GM19395 (cell line): ENCODE measurements around the gene C1orf226.

Experiments
- ATAC-seq: cut with Tn5 transposase; IDR thresholded peaks from one replicate; pipeline ENCODE4 v1.9.1; 2021; ENCODE audit warnings: mild to moderate bottlenecking, moderate library complexity; ENCODE audit not compliant: unreplicated experiment

C1orf226 gene

DNA sequence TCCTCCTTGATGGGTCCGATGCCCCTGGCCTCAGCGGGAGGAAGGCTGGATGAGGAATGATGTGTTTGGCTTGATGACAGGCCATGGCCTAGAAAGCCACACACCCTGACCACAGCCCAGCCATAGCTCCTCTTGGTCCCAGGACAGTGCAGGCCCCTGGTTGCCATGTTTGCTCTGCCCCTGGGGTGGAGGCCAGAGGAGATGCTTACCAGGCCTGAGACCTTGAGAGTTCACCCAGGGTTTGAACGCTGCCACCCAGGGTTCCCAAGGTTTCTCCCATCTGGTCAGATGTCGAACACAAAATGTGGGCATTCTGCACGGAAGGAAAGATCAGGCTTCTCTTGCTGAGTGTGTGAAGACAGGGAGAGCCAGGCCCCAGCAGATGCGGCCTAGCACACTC, 2.6 kb downstream of the C1orf226 start:
- ATAC-seq: no peak

DNA sequence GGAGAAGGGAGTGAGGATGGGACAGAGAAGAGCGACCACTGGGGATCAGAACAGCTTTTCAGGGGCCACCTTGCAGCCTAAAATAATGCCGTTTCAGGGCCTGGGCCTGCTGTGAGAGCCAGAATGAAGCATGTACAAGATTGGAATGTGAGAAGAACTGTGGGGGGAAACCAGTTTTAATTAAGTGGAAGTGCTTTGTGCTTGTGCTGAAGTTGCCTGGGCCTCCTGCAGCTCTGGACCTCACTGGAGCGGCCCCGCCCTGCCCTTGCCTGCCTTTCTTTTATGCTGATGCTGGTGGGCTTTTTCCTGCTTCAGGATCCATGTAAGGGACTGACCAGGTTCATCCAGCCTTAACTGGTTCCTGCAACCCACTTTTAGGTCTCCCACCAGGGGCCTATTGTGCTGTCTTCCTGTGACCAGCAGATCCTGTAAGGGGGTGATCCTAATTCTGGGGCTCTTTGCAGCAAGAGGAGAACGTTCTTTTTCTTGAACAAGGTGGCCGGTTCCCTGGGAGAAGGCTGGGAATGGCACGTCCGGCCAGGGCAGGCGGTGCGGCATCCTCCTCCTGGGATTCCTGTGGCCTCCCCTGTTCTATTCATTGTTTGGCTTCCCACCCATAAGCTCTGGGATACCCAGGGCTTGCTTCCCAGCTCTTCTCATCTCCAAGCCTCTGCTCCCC, 3.2 kb downstream of the C1orf226 start:
- ATAC-seq: no peak

GRCh38 chr1:162385280-162385623, 3.7 kb downstream of the C1orf226 start:
- ATAC-seq: no peak

DNA sequence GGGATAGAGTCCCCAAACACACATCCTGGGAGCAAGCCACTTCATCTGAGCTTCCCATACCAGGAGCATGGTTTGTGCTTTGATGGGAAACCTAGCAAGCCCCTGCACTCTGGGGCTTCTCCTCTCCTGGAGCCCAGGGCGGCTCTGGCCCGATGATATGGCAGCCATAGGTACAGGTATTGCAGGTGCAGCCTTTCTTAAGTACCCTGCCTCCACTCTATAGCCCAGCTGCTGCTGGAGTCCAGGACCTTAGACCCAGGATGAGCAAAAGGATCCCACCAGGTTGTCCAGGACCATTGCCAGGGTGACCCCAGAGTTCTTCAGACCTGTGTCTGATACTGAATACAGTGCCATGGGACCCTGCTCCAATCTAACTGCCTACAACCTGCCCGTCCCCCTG, 4.2 kb downstream of the C1orf226 start:
- no peak for ATAC-seq

DNA sequence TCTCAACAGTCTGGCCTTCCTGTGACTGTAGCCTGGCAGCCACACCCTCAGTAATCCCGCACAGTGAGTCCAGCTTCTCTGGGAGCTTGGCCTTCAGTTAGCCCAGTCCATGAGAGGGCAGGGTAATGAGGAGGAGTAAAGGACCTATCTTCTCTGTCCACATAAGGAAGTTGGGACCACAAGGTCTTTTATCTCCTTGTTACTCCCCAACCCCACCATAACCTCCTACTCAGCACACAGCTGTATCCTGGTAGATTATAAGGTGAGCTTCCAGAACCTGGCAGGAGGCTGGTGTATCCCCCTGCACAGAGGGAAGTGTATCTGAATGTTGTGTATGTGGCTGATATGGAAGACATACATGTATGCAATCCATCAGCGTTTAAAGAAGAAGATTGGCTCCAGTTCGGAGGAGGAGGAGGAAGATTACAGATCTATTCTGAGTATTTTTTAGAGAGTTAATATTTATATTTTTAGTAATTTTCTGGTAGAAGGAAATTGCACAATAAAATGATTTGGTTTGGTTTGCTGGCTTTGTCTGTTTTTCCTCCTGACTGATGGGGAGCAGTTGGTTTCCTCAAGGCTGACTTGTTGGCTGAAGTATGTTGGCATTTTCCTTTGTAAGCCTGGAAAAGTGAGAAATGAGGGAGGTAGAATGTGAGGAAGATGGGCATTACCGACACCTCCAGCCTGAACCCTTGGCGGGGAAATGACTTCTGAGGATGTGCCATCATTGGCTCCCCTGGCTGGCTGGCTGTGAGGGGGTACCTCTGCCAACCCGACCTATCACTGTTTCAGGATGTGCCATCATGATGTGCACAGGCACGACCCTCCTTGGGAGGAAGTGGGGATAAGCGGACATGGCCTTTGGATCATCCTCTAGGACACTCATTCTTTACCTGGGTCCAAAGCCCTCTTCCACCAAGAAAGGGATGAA, 5.0 kb downstream of the C1orf226 start:
- no peak for ATAC-seq

DNA sequence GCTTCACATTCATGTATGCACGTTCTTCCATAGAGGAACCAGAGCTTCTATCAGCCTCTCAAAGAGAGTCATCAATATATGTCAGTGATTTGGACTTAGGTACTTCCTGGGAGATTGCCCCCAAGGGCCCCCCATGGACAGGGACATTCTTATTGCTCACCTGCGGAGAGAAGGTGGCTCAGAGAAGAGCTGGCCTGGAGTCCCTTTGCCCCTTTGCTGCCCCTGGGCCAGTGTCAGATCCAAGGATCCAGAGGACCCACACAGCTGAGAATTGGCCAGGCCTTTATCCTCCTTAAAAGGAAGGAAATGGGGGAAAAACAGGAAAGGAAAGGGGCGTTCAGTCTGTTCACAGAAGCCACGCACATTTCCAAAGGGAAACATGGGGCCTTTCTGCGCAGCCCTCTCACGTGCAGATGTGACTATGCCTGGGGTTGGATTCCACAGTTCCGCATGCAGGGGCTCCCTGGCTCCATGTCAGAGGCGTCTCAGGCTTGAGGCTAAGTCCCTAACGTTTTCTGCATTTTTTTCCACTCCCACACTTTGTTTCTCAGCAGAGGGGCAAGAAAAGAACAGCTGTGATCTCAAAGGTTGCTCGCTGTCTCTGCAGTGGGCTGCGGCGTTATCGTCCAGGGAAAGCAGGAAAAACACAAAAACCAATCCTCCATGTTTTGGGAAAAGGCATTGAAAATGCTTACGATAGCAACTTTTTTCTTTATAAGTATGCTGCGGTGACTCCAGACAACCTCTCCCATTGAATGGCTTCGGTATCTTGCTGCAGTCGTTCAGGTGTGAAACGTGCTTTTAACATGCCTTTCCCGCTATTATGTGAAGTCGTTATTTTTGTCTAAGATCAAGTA, 5.9 kb downstream of the C1orf226 start:
- ATAC-seq: no peak

- ATAC-seq: no peak
These were observed 6.6 kb downstream of the C1orf226 start for GRCh38 chr1:162388083-162388594.

DNA sequence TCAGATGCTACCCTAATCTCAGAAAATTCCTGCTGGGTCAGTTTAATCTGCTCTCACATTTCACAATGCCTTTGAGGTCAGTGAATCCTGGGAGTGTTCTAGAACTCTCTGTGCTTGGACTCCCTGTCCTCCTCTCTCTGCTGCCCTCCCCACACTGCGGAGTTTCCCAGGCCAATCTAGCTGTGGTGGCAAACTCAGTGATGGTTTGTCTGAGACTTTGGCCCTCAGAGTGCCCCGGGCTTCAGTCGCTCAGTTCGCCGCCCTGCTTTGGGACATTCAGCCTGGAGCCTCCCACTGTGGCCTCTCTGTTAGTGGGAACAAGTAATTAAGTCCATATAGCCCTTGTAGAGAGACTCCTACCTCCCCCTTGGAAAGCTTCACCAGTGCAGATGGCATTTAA, 7.1 kb downstream of the C1orf226 start:
- ATAC-seq: no peak

DNA sequence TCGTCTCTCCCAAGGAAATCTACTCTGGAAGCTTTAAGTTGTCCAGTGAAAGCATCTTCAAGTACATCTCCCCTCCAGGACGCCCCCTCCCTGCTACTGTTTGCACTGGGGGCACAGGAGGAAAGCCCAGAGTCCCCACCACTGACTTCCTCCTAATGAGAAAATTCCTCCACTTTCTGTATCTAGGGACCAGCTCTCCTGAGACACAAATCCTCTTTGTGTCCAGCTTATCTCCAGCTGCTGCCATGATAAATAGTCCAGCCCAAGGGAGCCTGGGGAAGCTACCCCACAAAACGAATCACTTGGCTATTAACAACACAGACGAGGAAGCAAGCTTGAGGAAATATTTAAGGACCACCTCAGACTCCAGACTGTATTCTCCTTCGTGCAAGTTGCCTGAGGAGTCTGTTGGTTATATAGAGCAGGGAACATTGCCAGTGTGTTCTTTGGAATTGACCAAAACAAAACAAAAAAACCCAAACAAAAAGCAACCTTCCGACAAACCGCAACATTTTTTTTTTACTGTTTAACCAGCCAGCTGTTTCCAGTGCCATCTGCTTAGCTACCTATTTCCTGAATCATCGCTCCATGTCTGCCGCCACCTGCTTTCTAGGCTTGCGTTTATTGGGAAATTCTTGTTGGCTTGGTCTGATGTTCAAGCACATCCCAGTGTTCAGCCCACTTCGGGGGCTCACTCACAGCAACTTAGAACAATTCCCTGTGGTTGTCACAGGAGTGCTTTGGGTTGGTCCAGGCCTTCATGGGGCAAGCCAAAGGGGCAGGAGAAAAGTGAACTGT, 7.7 kb downstream of the C1orf226 start:
- ATAC-seq: no peak

DNA sequence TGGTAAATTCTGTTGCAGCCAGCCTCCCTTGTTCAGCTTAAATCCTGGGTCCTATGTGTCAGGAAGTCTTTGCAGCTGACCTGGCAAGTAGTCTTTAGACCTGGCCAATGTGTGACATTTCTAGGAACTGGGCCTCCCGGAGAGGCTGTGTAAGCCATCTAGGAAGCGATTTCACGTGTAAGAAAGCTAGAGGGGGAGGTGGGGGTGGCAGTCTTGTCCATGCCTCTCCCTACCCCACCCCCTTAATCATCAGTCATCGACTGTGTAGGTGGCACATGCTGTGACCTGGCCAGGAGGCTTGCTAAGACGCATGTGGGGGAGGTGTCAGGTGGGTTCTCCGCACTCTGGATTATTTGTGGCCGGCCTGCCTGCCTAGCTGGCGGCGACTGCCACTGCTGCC, 8.4 kb downstream of the C1orf226 start:
- ATAC-seq: no peak

DNA sequence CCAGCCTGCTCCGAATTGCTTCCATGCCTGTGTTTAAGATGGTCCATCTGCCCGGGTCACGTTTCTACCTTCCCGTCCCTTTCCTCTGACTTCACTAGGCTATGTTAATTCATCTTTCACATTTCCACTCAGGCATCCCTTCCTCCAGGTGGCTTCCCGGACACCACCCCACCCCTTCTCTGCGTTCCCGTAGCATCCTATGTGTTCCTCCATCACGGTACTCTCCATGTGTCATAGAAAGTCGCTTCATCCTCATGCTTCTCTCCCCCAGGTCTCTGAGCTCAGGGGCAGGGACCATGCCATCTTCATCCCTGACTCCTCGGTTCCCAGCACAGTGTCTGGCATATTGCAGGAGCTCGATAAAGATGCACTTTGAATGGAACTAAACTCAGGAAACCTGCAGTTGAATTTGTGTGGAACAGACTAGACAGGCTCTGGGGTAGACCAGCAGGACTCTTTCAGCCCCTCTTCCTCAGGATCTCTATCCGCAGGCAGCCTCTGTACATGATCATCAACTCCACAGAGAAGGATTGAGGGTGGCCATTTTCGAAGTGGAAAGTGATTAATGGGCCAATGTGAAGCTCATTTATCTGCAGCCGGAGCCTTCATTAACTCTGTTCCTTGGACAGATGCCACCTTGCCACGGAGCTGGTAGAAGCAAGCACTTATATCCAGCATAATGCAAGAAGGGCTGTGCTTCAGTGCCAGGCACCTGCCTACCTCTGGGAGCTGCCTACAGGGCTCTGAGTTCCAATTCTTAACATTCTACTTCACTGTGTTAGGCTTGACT, 9.1 kb downstream of the C1orf226 start:
- no peak for ATAC-seq

DNA sequence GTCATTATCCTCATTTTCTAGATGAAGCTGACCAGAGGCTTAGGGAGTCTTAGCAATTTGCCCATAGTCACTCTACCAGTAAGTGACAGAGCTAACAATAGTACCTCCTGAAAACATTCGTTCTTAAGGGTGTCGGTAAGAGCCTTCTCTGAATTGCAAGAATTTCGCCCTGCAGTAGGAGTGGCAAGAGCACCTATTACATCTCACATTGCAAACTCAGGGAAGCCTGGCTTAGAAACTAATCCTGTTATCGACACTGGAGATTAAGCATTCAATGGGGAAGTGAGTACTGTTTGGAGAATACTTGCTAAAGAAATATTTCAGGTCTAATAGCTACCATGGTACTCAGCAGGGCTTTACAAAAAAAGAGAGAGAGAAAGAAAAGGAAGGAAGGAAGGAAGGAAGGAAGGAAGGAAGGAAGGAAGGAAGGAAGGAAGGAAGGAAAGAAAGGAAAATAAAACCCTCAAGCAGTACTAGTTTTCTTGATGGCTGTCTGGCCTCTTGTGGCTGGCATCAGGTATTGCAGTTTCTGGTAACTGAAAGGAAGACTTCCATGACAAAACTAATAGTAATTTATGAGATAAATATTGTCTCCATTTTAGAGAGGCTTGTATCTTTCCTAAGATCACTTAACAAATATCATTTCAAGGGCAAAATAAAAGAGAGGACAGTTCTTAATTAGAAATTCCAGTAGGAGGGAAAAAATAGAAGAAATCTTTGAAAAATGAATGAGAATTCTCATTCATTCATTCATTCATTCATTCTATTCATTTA, 10.4 kb downstream of the C1orf226 start:
- ATAC-seq: no peak

DNA sequence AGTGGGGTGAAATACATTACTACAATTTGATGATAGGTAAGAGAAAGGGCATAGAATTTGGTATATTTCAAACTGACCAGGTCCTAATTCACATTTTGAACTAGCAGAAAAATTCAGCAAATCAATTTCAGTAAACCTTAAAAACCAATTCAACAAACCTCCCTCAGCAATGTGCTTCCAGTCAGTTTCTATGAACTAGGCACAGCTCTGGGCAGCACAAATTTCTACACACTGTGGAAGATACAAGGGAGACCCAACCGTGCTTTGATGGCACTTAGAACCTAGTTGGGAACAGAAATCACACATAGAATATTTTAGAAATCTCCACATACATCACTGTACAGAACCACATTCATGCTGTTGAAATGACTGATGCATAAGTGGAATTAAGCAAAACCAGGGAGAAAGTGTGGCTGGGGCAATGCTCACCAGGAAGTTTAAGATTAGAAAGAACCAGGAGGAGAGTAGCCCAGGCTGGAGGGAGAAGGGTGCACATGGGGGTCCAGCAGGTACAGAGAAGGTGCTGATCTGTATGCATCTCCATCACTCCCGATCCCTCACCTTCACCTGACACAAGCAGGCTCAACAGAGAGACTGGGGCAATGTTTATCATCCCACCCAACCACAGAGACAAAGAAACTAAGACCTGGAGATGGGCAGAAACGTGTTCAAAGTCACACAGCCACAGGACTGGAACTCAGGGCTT, 14.8 kb downstream of the C1orf226 start:
- ATAC-seq: no peak

DNA sequence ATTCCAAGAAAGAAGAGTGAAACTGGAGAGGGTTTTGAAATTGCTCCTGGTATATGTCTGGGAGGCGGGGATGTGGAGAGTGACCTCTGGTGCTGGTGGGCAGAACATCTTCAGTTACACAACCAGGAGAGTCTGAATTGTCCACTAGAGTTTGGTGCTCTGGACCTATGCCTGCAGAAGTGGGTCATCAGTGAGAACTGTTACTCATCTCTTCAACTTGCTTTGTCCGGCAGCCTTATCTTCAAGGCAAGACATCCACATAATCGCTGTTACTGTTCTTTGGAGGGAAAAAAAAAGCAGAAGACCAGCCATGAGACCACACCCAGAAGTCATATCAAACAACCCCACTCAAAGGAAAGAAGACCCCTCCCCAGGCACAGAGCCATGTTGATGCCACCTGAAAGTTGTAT, 15.5 kb downstream of the C1orf226 start:
- no peak for ATAC-seq

GRCh38 chr1:162397943-162398560, 16.5 kb downstream of the C1orf226 start:
- ATAC-seq: no peak

DNA sequence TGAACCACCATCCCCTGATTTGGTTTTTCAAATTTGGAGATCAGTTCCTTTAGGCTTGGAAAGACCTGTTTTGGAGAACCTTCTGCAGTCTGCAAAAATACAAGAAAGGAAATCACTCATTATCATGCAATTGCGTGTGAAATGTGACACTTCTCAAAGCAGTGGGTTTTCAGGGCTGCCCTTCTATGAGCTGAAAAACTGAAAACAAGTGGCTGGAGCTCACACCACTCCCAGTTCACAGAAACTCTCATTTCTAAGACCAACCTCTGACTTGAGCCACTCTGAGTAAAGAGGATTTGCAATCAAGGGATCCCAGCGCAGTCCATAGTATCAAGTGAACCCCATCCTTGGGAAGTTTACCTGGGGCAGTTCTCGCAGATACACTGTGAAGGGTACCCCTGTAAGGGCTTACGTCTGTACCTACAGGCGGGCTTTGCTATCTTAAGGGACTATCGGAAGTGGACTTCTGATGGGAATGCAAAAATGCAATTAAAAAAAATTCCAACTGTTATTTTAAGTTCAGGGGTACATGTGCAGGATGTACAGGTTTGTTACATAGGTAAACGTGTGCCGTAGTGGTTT, 17.6 kb downstream of the C1orf226 start:
- no peak for ATAC-seq

DNA sequence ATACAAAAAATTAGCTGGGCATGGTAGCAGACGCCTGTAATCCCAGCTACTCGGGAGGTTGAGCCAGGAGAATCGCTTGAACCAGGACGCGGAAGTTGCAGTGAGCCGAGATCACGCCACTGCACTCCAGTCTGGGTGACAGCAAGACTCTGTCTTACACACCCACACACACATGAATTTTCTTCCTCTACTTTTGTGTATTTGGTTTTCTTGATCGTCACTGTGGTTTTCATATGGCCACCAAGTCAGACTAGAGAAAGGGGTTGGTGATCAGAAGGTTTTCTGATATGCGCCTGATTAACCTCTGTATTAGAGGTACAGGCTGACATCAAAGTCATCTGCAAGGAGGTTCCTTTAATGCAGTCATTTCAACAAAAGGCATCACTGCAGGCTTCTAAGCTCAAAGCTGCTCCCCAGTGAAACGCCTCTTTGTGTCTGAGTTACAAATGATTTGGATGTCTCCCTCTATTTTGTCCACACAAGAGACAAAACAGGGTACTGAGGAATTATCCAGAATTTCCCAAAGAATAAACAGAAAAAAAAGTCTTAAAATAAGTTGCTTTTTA, 19.3 kb downstream of the C1orf226 start:
- ATAC-seq: no peak
